K562 (cell line): ENCODE measurements around the gene SMIM22. TPM values are rescaled to one million over a fixed set of nuclear protein-coding genes. Genes with fewer than 3 reads are reported as not detected.

Experiments used
- ATAC-seq: fragments of 200-7000 bp; cut with Tn5 transposase; 3 replicates; pipeline ENCODE4 v1.9.1; 2020; ENCODE audit warnings: moderate library complexity
- BruUV-seq: library from RNA; stranded (reverse); fragments of 400-500 nt; replicated peaks from 2 replicates; lab custom pipeline; 2021; lab: Mats Ljungman, UMichigan
- CTCF ChIA-PET: fragments of 300-600 bp; formaldehyde crosslinking; extraction: SDS; loops from one replicate; lab custom pipeline; 2021; ENCODE audit warnings: low intra/inter-chr PET ratio; lab: Yijun Ruan, JAX
- POLR2A ChIA-PET: fragments of 300-600, 350-650 bp; sonication (Branson Sonifier 250); formaldehyde crosslinking; extraction: SDS; loops from one replicate; lab custom pipeline; 2021; ENCODE audit warnings: antibody characterized with exemption, inconsistent platforms; lab: Yijun Ruan, JAX
- DNase-seq, 4 experiments: peaks; one replicate each; pipeline versions ENCODE4 v3.0.0 to v3.0.0-alpha.2; 2011 to 2018; ENCODE audit warnings: low spot score in 3 of 4, mixed read lengths in 3 of 4; ENCODE audit errors: extremely low read depth in 1 of 4
- FAIRE-seq: peaks from 2 replicates; lab custom pipeline; 2011; peaks lifted over from hg19 to GRCh38; lab: Jason Lieb, UNC
- H2AFZ ChIP-seq: 2 replicates; pipeline ENCODE4 v1.6.0; 2011; ENCODE audit warnings: low read depth, low read length, control low read depth, inconsistent platforms
- H3K27ac ChIP-seq: fragments of 200-600 bp; 3 replicates; pipeline ENCODE4 v1.8.0; 2011; ENCODE audit warnings: low read depth, mild to moderate bottlenecking, control low read depth, inconsistent platforms, low read length, moderate library complexity, mixed read lengths; ENCODE audit errors: extremely low read depth
- H3K27me3 ChIP-seq, 2 experiments: fragments of 300-600 bp in 1 of 2; 2 replicates in 1 of 2; 3 replicates in 1 of 2; pipeline versions ENCODE4 v1.6.0 to v1.8.0; 2011; ENCODE audit warnings: inconsistent platforms in 2 of 2, low read length in 2 of 2, mild to moderate bottlenecking in 1 of 2, mixed read lengths in 1 of 2, moderate library complexity in 1 of 2; ENCODE audit not compliant: control insufficient read depth in 2 of 2, insufficient read depth in 2 of 2
- H3K36me3 ChIP-seq: fragments of 300-600 bp; 3 replicates; pipeline ENCODE4 v1.8.0; 2011; ENCODE audit warnings: mild to moderate bottlenecking, low read length, inconsistent platforms; ENCODE audit not compliant: control insufficient read depth, insufficient read depth
- H3K4me1 ChIP-seq, 2 experiments: fragments of 200-600 bp in 1 of 2; replicated peaks in 1 of 2; 2 replicates in 1 of 2; 3 replicates in 1 of 2; pipeline versions ENCODE4 v1.5.1 to v1.8.0; 2011; ENCODE audit warnings: inconsistent platforms in 2 of 2, low read length in 2 of 2, mild to moderate bottlenecking in 1 of 2, mixed read lengths in 1 of 2, moderate library complexity in 1 of 2; ENCODE audit not compliant: control insufficient read depth in 2 of 2, insufficient read depth in 2 of 2
- H3K4me2 ChIP-seq: 2 replicates; pipeline ENCODE4 v1.6.1; 2011; ENCODE audit warnings: low read length, control low read depth, inconsistent platforms, mixed read lengths; ENCODE audit not compliant: insufficient read depth
- H3K4me3 ChIP-seq: fragments of 200-600 bp; sonication (generic), shearing (Covaris generic); 2 replicates; pipeline ENCODE4 v1.5.1; 2016; ENCODE audit warnings: control low read depth, inconsistent platforms
- H3K79me2 ChIP-seq: fragments of 200-600 bp; 3 replicates; pipeline ENCODE4 v1.8.0; 2011; ENCODE audit warnings: low read length, inconsistent platforms; ENCODE audit not compliant: control insufficient read depth, insufficient read depth
- H3K9ac ChIP-seq, 2 experiments: 2 replicates each; pipeline versions ENCODE4 v1.6.0 to v1.6.1; 2011; ENCODE audit warnings: low read depth in 2 of 2, low read length in 2 of 2, control low read depth in 1 of 2, inconsistent platforms in 1 of 2, mild to moderate bottlenecking in 1 of 2, mixed read lengths in 1 of 2; ENCODE audit not compliant: insufficient read depth in 1 of 2
- H3K9me1 ChIP-seq: one replicate; pipeline ENCODE4 v1.6.0; 2011; ENCODE audit warnings: inconsistent platforms, mild to moderate bottlenecking, low read length, moderate library complexity; ENCODE audit not compliant: control insufficient read depth, insufficient read depth
- H3K9me3 ChIP-seq: replicated peaks from 2 replicates; pipeline ENCODE4 v1.5.1; 2011; ENCODE audit warnings: low read depth, low read length, inconsistent platforms; ENCODE audit not compliant: control insufficient read depth, insufficient read depth
- H4K20me1 ChIP-seq: replicated peaks from 2 replicates; pipeline ENCODE4 v1.6.1; 2011; ENCODE audit warnings: low read length, inconsistent platforms, mixed read lengths; ENCODE audit not compliant: control insufficient read depth, insufficient read depth
- MECOM ChIP-seq: fragments of 250-450 bp; sonication (Bioruptor Pico); IDR thresholded peaks from 2 replicates; pipeline ENCODE4 v1.8.0; 2022; ENCODE audit warnings: inconsistent platforms
- NFATC3 ChIP-seq: fragments of 450-650 bp; IDR thresholded peaks from 2 replicates; pipeline ENCODE4 v1.6.1; 2017; ENCODE audit warnings: mild to moderate bottlenecking
- PCBP1 ChIP-seq: fragments of 200-400 bp; formaldehyde crosslinking; IDR thresholded peaks from 2 replicates; pipeline ENCODE4 v1.6.1; 2018; ENCODE audit warnings: mild to moderate bottlenecking, low read depth, low read length; ENCODE audit not compliant: poor library complexity, severe bottlenecking
- POLR2G ChIP-seq: fragments of 200-400 bp; formaldehyde crosslinking; IDR thresholded peaks from 2 replicates; pipeline ENCODE4 v1.6.1; 2017; ENCODE audit warnings: low read depth, mild to moderate bottlenecking, antibody characterized with exemption, low read length, moderate library complexity
- RBFOX2 ChIP-seq: fragments of 200-400 bp; formaldehyde crosslinking; IDR thresholded peaks from 2 replicates; pipeline ENCODE4 v1.6.1; 2017; ENCODE audit warnings: low read depth, mild to moderate bottlenecking, low read length, moderate library complexity
- SMAD2 ChIP-seq: fragments of 150-350 bp; IDR thresholded peaks from 2 replicates; pipeline ENCODE4 v1.6.1; 2014; ENCODE audit warnings: low read depth, mild to moderate bottlenecking, low read length
- THAP12 ChIP-seq: fragments of 250-450 bp; sonication (Bioruptor Pico); IDR thresholded peaks from 2 replicates; pipeline ENCODE4 v1.9.0; 2021; ENCODE audit warnings: mild to moderate bottlenecking, inconsistent platforms
- ZBTB49 ChIP-seq: sonication (generic); formaldehyde crosslinking; IDR thresholded peaks from 2 replicates; pipeline ENCODE4 v1.8.0; 2022; ENCODE audit warnings: missing genetic modification reagents, mild to moderate bottlenecking, borderline replicate concordance
- whole genome bisulfite sequencing: fragments of 100-300 bp; shearing (Covaris generic); methylation state at CpG from one replicate; pipeline ENCODE4 v1.1.6; 2016; ENCODE audit warnings: low coverage, mixed read lengths; ENCODE audit not compliant: insufficient coverage; ENCODE audit errors: missing lambda C conversion rate; 5-methylcytosine and 5-hydroxymethylcytosine counted together
- in situ Hi-C: fragments of 300-500 bp; cut with MboI; formaldehyde crosslinking; loops from 4 replicates; pipeline ENCODE4 v1.15.0; 2018; ENCODE audit warnings: inconsistent platforms, mixed read lengths
- intact Hi-C: fragments of 100-400 bp; cut with micrococcal nuclease; formaldehyde crosslinking; loops from 2 replicates; pipeline ENCODE4 v1.14.2; 2022
- polyA plus RNA-seq, 8 experiments: library from polyadenylated mRNA; depleted of rRNA in 4 of 8; stranded (reverse) in 5 of 8; unstranded in 3 of 8; fragments of >200 nt; fragmentation: Nextera tagmentation in 2 of 8; fragmentation: Illumina TruSeq in 1 of 8; extraction: Ambion mirVana in 2 of 8; extraction: Trizol in 1 of 8; gene quantifications; 2 replicates each; pipeline versions ENCODE4 v1.2.1 to v1.2.3, GENCODE V29; 2011 to 2014; ENCODE audit warnings: inconsistent platforms in 1 of 8, missing spikeins in 1 of 8
- total RNA-seq, 7 experiments: library from RNA; depleted of rRNA in 6 of 7; stranded (reverse); fragments of >200 nt in 6 of 7; fragmentation: Illumina TruSeq in 2 of 7; extraction: Trizol in 2 of 7; gene quantifications; 2 replicates each; pipeline versions ENCODE4 v1.2.1 to v1.2.3, GENCODE V29; 2011 to 2021; ENCODE audit warnings: low replicate concordance in 1 of 7

SMIM22 gene
- total and polyA plus RNA-seq, 9 of the 15 experiments (the other 6 are each of a cell fraction or from before 2014, with no cell fraction given) = not detected

GRCh38 chr16:4760221-4760910 is 34.8 kb upstream of the SMIM22 start:
- Histone ChIP-seq H3K4me1 (peaks cover 0 to 16% of the 10 kb centered on the region in 2 experiments; a peak in 1 of 5 replicates), H3K4me3 (no peak overlapping the region), H3K27me3 (no peaks in the 10 kb centered on the region), H3K9ac (peak overlapping the region in 1 of 2 experiments; percentile 68; a peak in 2 of 4 replicates), H3K27ac (no peak overlapping the region), H3K36me3 (peaks cover 76% of the 10 kb centered on the region), H4K20me1 (no peaks in the 10 kb centered on the region), H3K4me2 (no peak overlapping the region), H2AFZ (no peak overlapping the region), H3K9me3 (peaks cover 6% of the 10 kb centered on the region), H3K9me1 (no peaks in the 10 kb centered on the region), H3K79me2 (peaks cover 4% of the 10 kb centered on the region; the same call in 1 of the 3 replicates)
- 93% methylated on average over 23 of the region's 23 CpGs for WGBS
- CTCF ChIA-PET = no interaction called here
- ATAC-seq (no peak), DNase-seq (no peak), FAIRE-seq (no peak)
- BruUV-seq = no TSS peak
- intact Hi-C loops = no loop called here
- in situ Hi-C loops = no loop called here
- TF ChIP-seq RBFOX2 (peak; percentile 28; the same call in 1 of the 2 replicates), MECOM (CRISPR knock-in tag) (no peak), NFATC3 (no peak), POLR2G (peak; percentile 33; the same call in 1 of the 2 replicates)
- POLR2A ChIA-PET = interaction anchor here (0.6 to 1.2 kb wide), 4 partner anchors 9 to 294 kb away, joined by 3 to 5 read pairs (median 3); no protein-coding TSS in a partner anchor

- ATAC-seq (no peak), DNase-seq (no peak), FAIRE-seq (no peak)
- Histone ChIP-seq H3K9me1 (no peaks in the 10 kb centered on the region), H3K27me3 (no peaks in the 10 kb centered on the region), H3K4me1 (peaks cover 8 to 32% of the 10 kb centered on the region in 2 experiments), H4K20me1 (no peaks in the 10 kb centered on the region), H3K4me3 (no peak overlapping the region), H2AFZ (no peak overlapping the region), H3K4me2 (no peak overlapping the region), H3K27ac (no peak overlapping the region), H3K9me3 (no peaks in the 10 kb centered on the region), H3K9ac (peak overlapping the region in 1 of 2 experiments; percentile 20; a peak in 1 of 4 replicates), H3K36me3 (peaks cover 66% of the 10 kb centered on the region; the same call in 2 of the 3 replicates), H3K79me2 (peaks cover 21% of the 10 kb centered on the region)
- WGBS = 79% methylated on average over 9 of the region's 9 CpGs
- intact Hi-C loops (no loop called here), in situ Hi-C loops (no loop called here)
- ChIA-PET POLR2A (interaction anchor here (0.6 to 1.1 kb wide), 3 partner anchors 15 to 310 kb away, joined by 3 read pairs; no protein-coding TSS in a partner anchor), CTCF (no interaction called here)
- BruUV-seq = no TSS peak
- TF ChIP-seq ZBTB49 (CRISPR knock-in tag) (no peak), PCBP1 (no peak), THAP12 (CRISPR knock-in tag) (no peak), RBFOX2 (peak; percentile 52), SMAD2 (no peak)
Measured at GRCh38 chr16:4762205-4762604, 33.0 kb upstream of the SMIM22 start.
